Thyroid gland (tissue), 4 donors: ENCODE data around the gene NSRP1.

ENCODE experiments used
- CTCF ChIP-seq, 6 experiments: fragments of 200-600 bp in 3 of 6; fragments of 450-650 bp in 3 of 6; sonication (generic) in 3 of 6; IDR thresholded peaks; one replicate each; pipeline ENCODE4 v1.5.1; 2016 to 2019; ENCODE audit warnings: antibody characterized with exemption in 6 of 6, mild to moderate bottlenecking in 2 of 6, inconsistent platforms in 1 of 6, moderate library complexity in 1 of 6
- POLR2A ChIP-seq, 2 donors: fragments of 450-650 bp; IDR thresholded peaks; one replicate each; pipeline ENCODE4 v1.6.1; 2017; ENCODE audit warnings: antibody characterized with exemption in 2 of 2, mild to moderate bottlenecking in 2 of 2, moderate library complexity in 1 of 2

GRCh38 chr17:30225112-30225511, 108.5 kb downstream of the NSRP1 start:
- TF ChIP-seq CTCF (IDR thresholded peaks at IDR 0.05) = no peak
- no peak for TF ChIP-seq POLR2A (IDR thresholded peaks at IDR 0.05)
